DMS153 (cell line): ENCODE measurements around the gene DOCK6.
"Not testable (repeated sequence)": the region's sequence is repeated elsewhere in the genome, so short reads cannot be mapped to it uniquely, and the experiment has no call there.

Experiments used
- DNase-seq: peaks from one replicate; lab custom pipeline; 2025; lab: John Stamatoyannopoulos, UW

The DOCK6 gene

GRCh38 chr19:11196406-11197287 lies 65.7 kb downstream of the DOCK6 start:
- DNase-seq, result no peak

GRCh38 chr19:11195681-11196080 lies 66.6 kb downstream of the DOCK6 start:
- DNase-seq, result no peak

- DNase-seq, result no peak
Measured at GRCh38 chr19:11194656-11195558, 67.4 kb downstream of the DOCK6 start.

GRCh38 chr19:11194173-11194572 lies 68.2 kb downstream of the DOCK6 start:
- DNase-seq, result no peak

GRCh38 chr19:11192957-11193939 lies 69.1 kb downstream of the DOCK6 start:
- DNase-seq, result no peak

GRCh38 chr19:11191934-11192333 lies 70.4 kb downstream of the DOCK6 start:
- no peak for DNase-seq

GRCh38 chr19:11191273-11191755 lies 71.0 kb downstream of the DOCK6 start:
- no peak for DNase-seq

GRCh38 chr19:11190501-11190900 lies 71.8 kb downstream of the DOCK6 start:
- DNase-seq, result no peak

- DNase-seq, result no peak
Measured at GRCh38 chr19:11187441-11187840, 74.9 kb downstream of the DOCK6 start.

GRCh38 chr19:11182994-11183393 lies 79.3 kb downstream of the DOCK6 start:
- no peak for DNase-seq

GRCh38 chr19:11181488-11181887 lies 80.8 kb downstream of the DOCK6 start:
- DNase-seq, result no peak

GRCh38 chr19:11180975-11181374 lies 81.3 kb downstream of the DOCK6 start:
- not testable (repeated sequence) for DNase-seq

GRCh38 chr19:11180346-11180745 lies 82.0 kb downstream of the DOCK6 start:
- DNase-seq, result no peak

- DNase-seq, result no peak
Measured at GRCh38 chr19:11179716-11180297, 82.5 kb downstream of the DOCK6 start.

- DNase-seq, result not testable (repeated sequence)
Measured at GRCh38 chr19:11179145-11179465, 83.2 kb downstream of the DOCK6 start.

GRCh38 chr19:11177592-11177991 lies 84.7 kb downstream of the DOCK6 start:
- DNase-seq, result no peak

GRCh38 chr19:11176466-11177193 lies 85.7 kb downstream of the DOCK6 start:
- DNase-seq, result no peak

GRCh38 chr19:11175920-11176319 lies 86.4 kb downstream of the DOCK6 start:
- no peak for DNase-seq

GRCh38 chr19:11174336-11174735 lies 88.0 kb downstream of the DOCK6 start:
- no peak for DNase-seq

- DNase-seq, result no peak
Measured at GRCh38 chr19:11173516-11174155, 88.7 kb downstream of the DOCK6 start.
